ENCODE measurements around the gene SGCE. TPM values are rescaled to one million over a fixed set of nuclear protein-coding genes. Genes with fewer than 3 reads are reported as not detected.

SGCE gene
- total RNA-seq, 1 experiment from 2014 or later: 17.4 TPM

GRCh38 chr7:94643771-94644545, 12.0 kb downstream of the SGCE start (continued):
- TF ChIP-seq ZBTB33 (IDR thresholded peaks at IDR 0.05; ENCODE audit: extremely low read depth, insufficient replicate concordance, low read length) (no peak), EZH2phosphoT487 (IDR thresholded peaks at IDR 0.05; ENCODE audit: borderline replicate concordance) (no peak)

- ATAC-seq (no peak), DNase-seq (ENCODE audit: low read depth, low spot score) (no peak)
- Histone ChIP-seq H3K4me3 (replicated peaks in 1 of 2; ENCODE audit: low read depth in 1 of 2, low read length in 2 of 2) (no peak overlapping the region), H3K4me1 (ENCODE audit: control insufficient read depth in 1 of 2, insufficient read depth in 2 of 2, low read length in 2 of 2) (no peaks in the 10 kb centered on the region), H3K79me2 (ENCODE audit: insufficient read depth, low read length) (no peaks in the 10 kb centered on the region), H3K9me2 (ENCODE audit: insufficient read depth) (no peaks in the 10 kb centered on the region), H3K9me3 (ENCODE audit: control insufficient read depth in 1 of 2, insufficient read depth in 1 of 2, low read depth in 1 of 2, low read length in 2 of 2) (no peaks in the 10 kb centered on the region), H3K27ac (ENCODE audit: low read depth, low read length) (no peak overlapping the region), H3K4me2 (ENCODE audit: low read length) (no peak overlapping the region), H4K20me1 (ENCODE audit: insufficient read depth) (no peaks in the 10 kb centered on the region), H3K36me3 (ENCODE audit: control insufficient read depth in 1 of 2, insufficient read depth in 2 of 2, low read length in 2 of 2) (no peaks in the 10 kb centered on the region), H3K27me3 (ENCODE audit: insufficient read depth, low read length) (no peaks in the 10 kb centered on the region), H3K9ac (ENCODE audit: low read length) (no peak overlapping the region), H2AFZ (ENCODE audit: low read depth, low read length, poor library complexity, severe bottlenecking) (no peak overlapping the region)
- no TSS peak for BruUV-seq (replicated peaks)
- no peak for TF ChIP-seq YY1 (IDR thresholded peaks at IDR 0.05; ENCODE audit: extremely low read depth, insufficient replicate concordance, low read depth, low read length)
- TF ChIP-seq FOSL1 (IDR thresholded peaks at IDR 0.05; ENCODE audit: low read depth): no peak
- POLR2A ChIA-PET: no interaction called here
- CTCF ChIA-PET: no interaction called here
- intact Hi-C loops (cut with micrococcal nuclease): no loop called here
- RAD21 ChIA-PET (ENCODE audit: low non-redundant PET in 1 of 2, low total read pairs in 2 of 2, uncharacterized antibody in 2 of 2, unreplicated experiment in 2 of 2): no interaction called here
These were observed 12.9 kb downstream of the SGCE start for GRCh38 chr7:94642838-94643653.

All from HCT116 (cell line).